Measurements from ENCODE around the gene ALX4. TPM values are rescaled to one million over a fixed set of nuclear protein-coding genes. Genes with fewer than 3 reads are reported as not detected.

Gene ALX4
- total and polyA plus RNA-seq, 2 of the 8 experiments (the other 6 are each of a cell fraction or from before 2014, with no cell fraction given): not detected

DNA sequence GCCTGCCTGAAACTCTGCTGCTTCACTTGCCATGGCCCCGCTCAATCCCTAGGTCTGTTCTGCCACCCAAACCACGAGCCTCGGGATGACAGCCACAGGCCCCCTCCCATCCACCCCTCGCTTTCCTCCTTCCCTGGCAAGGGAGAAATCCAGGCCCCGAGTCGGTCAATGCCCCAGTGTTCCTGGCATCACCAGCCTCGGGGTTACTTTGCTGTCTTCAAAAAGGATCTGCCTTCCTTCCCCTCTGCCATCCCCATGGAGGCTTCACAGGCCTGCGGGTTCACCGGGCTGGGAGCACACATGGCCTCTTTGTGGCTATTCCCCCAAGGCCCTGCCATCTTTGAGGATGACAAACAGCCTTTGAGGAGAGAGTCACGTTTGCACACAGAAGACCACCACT is 38.8 kb upstream of the ALX4 start:
- no peak overlapping the region for H4K5ac ChIP-seq (ENCODE audit: insufficient read length, low read depth, low read length)
- H3K56ac ChIP-seq (replicated peaks; ENCODE audit: insufficient read length, low read depth, low read length): no peak overlapping the region
- no peak overlapping the region for H2BK15ac ChIP-seq (ENCODE audit: low read length)
- H2AFZ ChIP-seq (ENCODE audit: low read length): no peak overlapping the region
- 83% methylated on average over 10 of the region's 10 CpGs; no CpG with 5 or more reads in 1 of the 2 experiments for WGBS, 2 experiments (ENCODE audit: extremely low coverage in 1 of 2, insufficient coverage in 1 of 2, insufficient read length in 1 of 2, insufficient replicate concordance in 2 of 2, low coverage in 1 of 2, low lambda C conversion rate in 2 of 2, missing lambda C conversion rate in 1 of 2)
- POLR2A ChIA-PET (ENCODE audit: partially characterized antibody): no interaction called here
- H3K27ac ChIP-seq (ENCODE audit: low read depth, low read length): no peak overlapping the region
- H3K9ac ChIP-seq (replicated peaks in 1 of 4; ENCODE audit: extremely low read depth in 1 of 4, low read depth in 3 of 4, low read length in 3 of 4): no peak overlapping the region
- FAIRE-seq (no peak), DNase-seq (ENCODE audit: low read depth in 1 of 2, low spot score in 2 of 2) (no peak)
- no peak overlapping the region for H3K18ac ChIP-seq (ENCODE audit: extremely low read depth, low read length)
- no peak overlapping the region for H3K4me2 ChIP-seq (ENCODE audit: insufficient read depth in 1 of 2, low read depth in 2 of 2, low read length in 2 of 2)
- no peak overlapping the region for H2BK5ac ChIP-seq (ENCODE audit: low read depth, low read length)
- no peaks in the 10 kb centered on the region for H3K36me3 ChIP-seq (ENCODE audit: control insufficient read depth in 2 of 4, insufficient read depth in 4 of 4, low read length in 3 of 4)
- no peaks in the 10 kb centered on the region for H4K20me1 ChIP-seq (replicated peaks in 1 of 2; ENCODE audit: control insufficient read depth in 1 of 2, insufficient read depth in 2 of 2, low read length in 2 of 2)
- H2AK5ac ChIP-seq (ENCODE audit: low read depth, low read length): no peak overlapping the region
- H3K9me3 ChIP-seq (ENCODE audit: insufficient read depth in 2 of 2, low read depth in 1 of 2, low read length in 1 of 2): no peaks in the 10 kb centered on the region
- H3K14ac ChIP-seq (ENCODE audit: insufficient read length): no peak overlapping the region
- H4K91ac ChIP-seq (replicated peaks; ENCODE audit: insufficient read length, low read length): no peak overlapping the region
- no peak overlapping the region for H2BK20ac ChIP-seq (ENCODE audit: low read length)
- H4K8ac ChIP-seq (ENCODE audit: extremely low read depth, insufficient read depth, low read length): no peak overlapping the region
- H2BK12ac ChIP-seq (ENCODE audit: low read depth, low read length): no peak overlapping the region
- H3K79me2 ChIP-seq (ENCODE audit: control insufficient read depth in 1 of 2, insufficient read depth in 2 of 2, low read length in 2 of 2): no peaks in the 10 kb centered on the region
- peaks cover 0 to 2% (median 0%) of the 10 kb centered on the region in 4 experiments; a peak in 2 of 7 replicates for H3K27me3 ChIP-seq (replicated peaks in 1 of 4; ENCODE audit: control insufficient read depth in 3 of 4, extremely low read depth in 1 of 4, insufficient read depth in 3 of 4, low read length in 3 of 4)
- no peaks in the 10 kb centered on the region for H3K23me2 ChIP-seq (ENCODE audit: low read depth, low read length)
- H3K79me1 ChIP-seq (ENCODE audit: low read depth, low read length): no peaks in the 10 kb centered on the region
- CTCF ChIA-PET (ENCODE audit: partially characterized antibody): interaction anchor here (0.7 to 1.5 kb wide), 3 partner anchors 17 to 136 kb away, joined by 3 to 6 read pairs (median 5); no protein-coding TSS in a partner anchor
- no peak overlapping the region for H3K4ac ChIP-seq (replicated peaks; ENCODE audit: insufficient read length, low read depth, low read length)
- no peak overlapping the region for H2BK120ac ChIP-seq (replicated peaks; ENCODE audit: low read depth, low read length)
- H3K4me3 ChIP-seq (ENCODE audit: extremely low read depth in 1 of 4, insufficient read depth in 2 of 4, low read depth in 3 of 4, low read length in 4 of 4): no peak overlapping the region
- H3K23ac ChIP-seq (ENCODE audit: insufficient read length): no peak overlapping the region
- H3K4me1 ChIP-seq (replicated peaks in 1 of 4; ENCODE audit: control insufficient read depth in 3 of 4, insufficient read depth in 4 of 4, low read length in 3 of 4): no peaks in the 10 kb centered on the region; a peak in 1 of 7 replicates
- no peak for TF ChIP-seq BCL11A (IDR thresholded peaks at IDR 0.05; ENCODE audit: low read depth in 2 of 2, low read length in 2 of 2)
- no peak for TF ChIP-seq SP1 (IDR thresholded peaks at IDR 0.05; ENCODE audit: low read depth, low read length)
- no peak for TF ChIP-seq FOSL1 (IDR thresholded peaks at IDR 0.05; ENCODE audit: insufficient read depth, low read depth, low read length)
- TF ChIP-seq JUND (IDR thresholded peaks at IDR 0.05; ENCODE audit: low read length): no peak
- TF ChIP-seq BRCA1 (IDR thresholded peaks at IDR 0.05; ENCODE audit: low read depth, low read length): no peak
- TF ChIP-seq CHD2 (IDR thresholded peaks at IDR 0.05; ENCODE audit: low read length): no peak
- no peak for TF ChIP-seq RFX5 (IDR thresholded peaks at IDR 0.05; ENCODE audit: borderline replicate concordance, low read depth, low read length)
- TF ChIP-seq RBBP5 (IDR thresholded peaks at IDR 0.05; ENCODE audit: borderline replicate concordance, low read depth, low read length): no peak
- no peak for TF ChIP-seq JUN (IDR thresholded peaks at IDR 0.05; ENCODE audit: low read depth, low read length)
- TF ChIP-seq TAF7 (optimal IDR thresholded peaks at IDR 0.05; ENCODE audit: borderline replicate concordance, low read depth, low read length): no peak
- no peak for TF ChIP-seq POLR2A (IDR thresholded peaks at IDR 0.05; ENCODE audit: control extremely low read depth in 1 of 2, low read depth in 2 of 2, low read length in 2 of 2)
- no peak for TF ChIP-seq SUZ12 (IDR thresholded peaks at IDR 0.05; ENCODE audit: low read length)
- no peak for TF ChIP-seq CEBPB (IDR thresholded peaks at IDR 0.05; ENCODE audit: low read depth, low read length)
- TF ChIP-seq, protein P1, sequence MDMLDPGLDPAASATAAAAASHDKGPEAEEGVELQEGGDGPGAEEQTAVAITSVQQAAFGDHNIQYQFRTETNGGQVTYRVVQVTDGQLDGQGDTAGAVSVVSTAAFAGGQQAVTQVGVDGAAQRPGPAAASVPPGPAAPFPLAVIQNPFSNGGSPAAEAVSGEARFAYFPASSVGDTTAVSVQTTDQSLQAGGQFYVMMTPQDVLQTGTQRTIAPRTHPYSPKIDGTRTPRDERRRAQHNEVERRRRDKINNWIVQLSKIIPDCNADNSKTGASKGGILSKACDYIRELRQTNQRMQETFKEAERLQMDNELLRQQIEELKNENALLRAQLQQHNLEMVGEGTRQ (IDR thresholded peaks at IDR 0.05; ENCODE audit: low read length): no peak
